Prostate gland (tissue), 2 donors: ENCODE data around the gene PSMF1. TPM values are rescaled to one million over a fixed set of nuclear protein-coding genes. Genes with fewer than 3 reads are reported as not detected.

Experiments used
- DNase-seq: peaks from one replicate; pipeline ENCODE4 v3.0.0-alpha.2; 2019; ENCODE audit warnings: low spot score
- H3K27ac ChIP-seq, 2 donors: fragments of 200-600 bp; sonication (generic); 2 replicates each; pipeline ENCODE4 v1.5.1; 2017 to 2019
- H3K27me3 ChIP-seq: fragments of 200-600 bp; sonication (generic); replicated peaks from 2 replicates; pipeline ENCODE4 v1.5.1; 2019; ENCODE audit not compliant: insufficient read depth
- H3K36me3 ChIP-seq, 2 donors: fragments of 200-600 bp; sonication (generic); 1 replicate in 1 of 2; 2 replicates in 1 of 2; pipeline versions ENCODE4 v1.5.1 to v1.8.1; 2017 to 2019
- H3K4me1 ChIP-seq: fragments of 200-600 bp; sonication (generic); replicated peaks from 2 replicates; pipeline ENCODE4 v1.5.1; 2019
- H3K4me3 ChIP-seq, 2 donors: fragments of 200-600 bp; sonication (generic); 2 replicates each; pipeline ENCODE4 v1.5.1; 2017 to 2019
- H3K9me3 ChIP-seq: fragments of 200-600 bp; sonication (generic); 2 replicates; pipeline ENCODE4 v1.5.1; 2017
- POLR2A ChIP-seq: fragments of 450-650 bp; IDR thresholded peaks from one replicate; pipeline ENCODE4 v1.6.1; 2016; ENCODE audit warnings: antibody characterized with exemption, mild to moderate bottlenecking
- POLR2AphosphoS5 ChIP-seq: sonication (generic); formaldehyde crosslinking; IDR thresholded peaks from one replicate; pipeline ENCODE4 v1.6.1; 2017; ENCODE audit warnings: antibody characterized with exemption
- WGBS: methylation state at CpG from one replicate; pipeline ENCODE4 v1.1.5; 2018; 5-methylcytosine and 5-hydroxymethylcytosine counted together
- intact Hi-C: fragments of 100-400 bp; cut with DNase I; formaldehyde crosslinking; loops from one replicate; pipeline ENCODE4 v1.14.2; 2022
- total RNA-seq, 2 donors: library from RNA; depleted of rRNA; stranded (reverse); fragments of >200 nt; gene quantifications; one replicate each; pipeline ENCODE4 v1.1.0, GENCODE V29; 2016
- TF ChIP-seq, protein P1 (sequence below), 4 experiments: fragments of 200-600 bp in 2 of 4; fragments of 450-650 bp in 2 of 4; sonication (generic) in 2 of 4; IDR thresholded peaks; 1 replicate in 3 of 4; 2 replicates in 1 of 4; pipeline ENCODE4 v1.5.1; 2016 to 2019; ENCODE audit warnings: antibody characterized with exemption in 4 of 4, mild to moderate bottlenecking in 2 of 4, moderate library complexity in 2 of 4

The PSMF1 gene
- total RNA-seq, 2 donors from 2014 or later: 76.8 to 282 TPM

DNA sequence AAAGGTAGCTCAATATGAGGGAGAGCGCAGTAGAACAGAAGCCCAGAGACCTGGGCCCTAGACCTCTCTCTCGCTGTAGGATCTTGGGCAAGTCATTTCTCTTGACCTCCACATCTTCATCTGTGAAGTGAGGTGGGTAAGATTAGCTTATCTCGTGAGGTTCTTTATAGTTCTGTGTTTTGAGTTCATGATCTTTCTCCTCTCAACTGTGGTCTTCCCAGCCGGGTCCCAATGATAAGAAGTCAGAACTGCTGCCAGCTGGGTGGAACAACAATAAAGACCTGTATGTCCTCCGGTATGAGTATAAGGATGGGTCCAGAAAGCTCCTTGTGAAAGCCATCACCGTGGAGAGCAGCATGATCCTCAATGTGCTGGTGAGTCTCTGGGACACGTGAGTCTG lies 6.9 kb downstream of the PSMF1 start:
- Histone ChIP-seq H3K27ac (no peak overlapping the region), H3K36me3 (peaks cover 6 to 10% of the 10 kb centered on the region in 2 donors), H3K4me3 (no peak overlapping the region), H3K9me3 (no peaks in the 10 kb centered on the region), H3K4me1 (peaks cover 4% of the 10 kb centered on the region), H3K27me3 (no peaks in the 10 kb centered on the region)
- intact Hi-C loops: no loop called here
- 93% methylated on average over 7 of the region's 7 CpGs for WGBS
- no peak for DNase-seq
- TF ChIP-seq POLR2AphosphoS5: no peak
- TF ChIP-seq, protein P1, sequence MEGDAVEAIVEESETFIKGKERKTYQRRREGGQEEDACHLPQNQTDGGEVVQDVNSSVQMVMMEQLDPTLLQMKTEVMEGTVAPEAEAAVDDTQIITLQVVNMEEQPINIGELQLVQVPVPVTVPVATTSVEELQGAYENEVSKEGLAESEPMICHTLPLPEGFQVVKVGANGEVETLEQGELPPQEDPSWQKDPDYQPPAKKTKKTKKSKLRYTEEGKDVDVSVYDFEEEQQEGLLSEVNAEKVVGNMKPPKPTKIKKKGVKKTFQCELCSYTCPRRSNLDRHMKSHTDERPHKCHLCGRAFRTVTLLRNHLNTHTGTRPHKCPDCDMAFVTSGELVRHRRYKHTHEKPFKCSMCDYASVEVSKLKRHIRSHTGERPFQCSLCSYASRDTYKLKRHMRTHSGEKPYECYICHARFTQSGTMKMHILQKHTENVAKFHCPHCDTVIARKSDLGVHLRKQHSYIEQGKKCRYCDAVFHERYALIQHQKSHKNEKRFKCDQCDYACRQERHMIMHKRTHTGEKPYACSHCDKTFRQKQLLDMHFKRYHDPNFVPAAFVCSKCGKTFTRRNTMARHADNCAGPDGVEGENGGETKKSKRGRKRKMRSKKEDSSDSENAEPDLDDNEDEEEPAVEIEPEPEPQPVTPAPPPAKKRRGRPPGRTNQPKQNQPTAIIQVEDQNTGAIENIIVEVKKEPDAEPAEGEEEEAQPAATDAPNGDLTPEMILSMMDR (IDR thresholded peaks at IDR 0.05): no peak
- TF ChIP-seq POLR2A: no peak

DNA sequence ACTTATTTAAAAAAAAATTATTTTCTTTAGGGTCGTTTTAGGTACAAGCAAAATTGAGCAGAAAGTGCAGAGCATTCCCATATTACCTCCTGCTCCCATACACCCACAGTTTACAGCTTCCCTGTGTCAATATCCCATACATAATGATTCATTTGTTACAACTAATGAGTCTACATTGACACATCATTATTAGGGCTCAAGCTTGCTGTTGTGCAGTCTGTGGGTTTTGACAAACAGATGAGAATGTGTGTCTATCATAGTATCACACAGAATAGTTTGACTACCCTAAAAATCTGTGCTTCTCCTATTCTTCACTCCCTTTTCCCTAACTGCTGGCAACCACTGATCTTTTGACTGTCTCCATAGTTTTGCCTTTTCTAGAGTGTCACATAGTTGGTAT lies 9.4 kb downstream of the PSMF1 start:
- H3K9me3 ChIP-seq: no peaks in the 10 kb centered on the region
- no peak overlapping the region for H3K4me3 ChIP-seq
- no peak overlapping the region for H3K27ac ChIP-seq
- 90% methylated on average over 1 of the region's 1 CpG for WGBS
- intact Hi-C loops: no loop called here
- H3K36me3 ChIP-seq: peaks cover 6 to 10% of the 10 kb centered on the region in 2 donors
- no peaks in the 10 kb centered on the region for H3K4me1 ChIP-seq
- TF ChIP-seq POLR2AphosphoS5 (no peak), POLR2A (no peak)
- TF ChIP-seq, protein P1 (IDR thresholded peaks at IDR 0.05): no peak
- DNase-seq: no peak
- H3K27me3 ChIP-seq: no peaks in the 10 kb centered on the region

DNA sequence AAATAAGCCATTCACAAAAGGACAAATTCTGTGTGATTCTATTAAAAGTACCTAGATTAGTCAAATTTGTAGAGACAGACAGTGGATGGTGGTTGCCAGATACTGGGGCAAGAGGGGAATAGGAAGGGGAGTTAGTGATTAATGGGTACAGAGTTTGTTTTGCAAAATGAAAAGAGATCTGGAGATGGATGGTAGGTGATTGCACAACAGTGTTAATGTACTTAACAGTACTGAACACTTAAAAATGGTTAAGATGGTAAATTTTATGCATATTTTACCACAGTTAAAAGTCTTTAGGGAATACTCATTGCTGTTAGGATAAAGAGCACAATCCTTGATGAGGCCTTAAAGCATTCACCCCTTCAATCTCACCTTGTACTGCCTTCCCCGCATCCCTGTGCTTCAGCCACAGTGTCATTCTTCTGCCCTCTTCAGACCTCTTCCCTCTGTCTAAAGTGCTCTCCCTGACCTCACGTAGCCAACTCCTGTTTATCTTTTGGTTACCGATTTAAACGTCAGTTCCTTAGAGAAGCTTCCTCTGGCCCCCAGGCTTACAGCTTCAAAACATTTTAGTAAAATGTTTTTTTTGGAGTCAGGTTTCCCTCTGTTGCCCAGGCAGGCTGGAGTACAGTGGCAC lies 11.8 kb downstream of the PSMF1 start:
- DNase-seq: no peak
- H3K36me3 ChIP-seq: peaks cover 9 to 10% of the 10 kb centered on the region in 2 donors
- H3K27me3 ChIP-seq: no peaks in the 10 kb centered on the region
- H3K4me3 ChIP-seq: no peak overlapping the region
- intact Hi-C loops: no loop called here
- TF ChIP-seq, protein P1 (IDR thresholded peaks at IDR 0.05): no peak
- TF ChIP-seq POLR2AphosphoS5: no peak
- TF ChIP-seq POLR2A: no peak
- H3K4me1 ChIP-seq: no peaks in the 10 kb centered on the region
- WGBS: 91% methylated on average over 4 of the region's 4 CpGs
- H3K9me3 ChIP-seq: no peaks in the 10 kb centered on the region
- no peak overlapping the region for H3K27ac ChIP-seq

DNA sequence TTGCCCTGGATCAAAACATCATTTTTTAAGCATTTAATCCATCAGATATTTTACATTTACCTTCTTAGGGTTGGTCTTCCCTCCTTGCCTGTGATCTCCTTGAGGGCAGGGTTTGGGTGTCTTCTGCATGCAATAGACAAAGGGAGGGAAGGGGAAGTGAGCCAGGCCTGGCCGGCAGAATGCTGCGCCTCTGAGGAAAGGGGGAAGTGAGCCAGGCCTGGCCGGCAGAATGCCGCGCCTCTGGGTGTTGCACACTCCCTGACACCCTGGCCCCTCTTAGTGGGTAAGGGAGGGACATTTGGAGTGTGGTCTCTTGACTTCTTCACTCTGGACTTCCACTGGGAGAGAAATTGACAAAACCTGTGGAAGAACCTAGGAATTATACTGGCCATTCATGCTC lies 12.4 kb downstream of the PSMF1 start:
- Histone ChIP-seq H3K36me3 (peaks cover 7 to 16% of the 10 kb centered on the region in 2 donors), H3K4me1 (no peaks in the 10 kb centered on the region), H3K27ac (no peak overlapping the region), H3K27me3 (no peaks in the 10 kb centered on the region), H3K9me3 (no peaks in the 10 kb centered on the region), H3K4me3 (no peak overlapping the region)
- TF ChIP-seq, protein P1 (IDR thresholded peaks at IDR 0.05): no peak
- TF ChIP-seq POLR2AphosphoS5 (no peak), POLR2A (no peak)
- DNase-seq: no peak
- 86% methylated on average over 5 of the region's 5 CpGs for WGBS
- intact Hi-C loops: no loop called here

DNA sequence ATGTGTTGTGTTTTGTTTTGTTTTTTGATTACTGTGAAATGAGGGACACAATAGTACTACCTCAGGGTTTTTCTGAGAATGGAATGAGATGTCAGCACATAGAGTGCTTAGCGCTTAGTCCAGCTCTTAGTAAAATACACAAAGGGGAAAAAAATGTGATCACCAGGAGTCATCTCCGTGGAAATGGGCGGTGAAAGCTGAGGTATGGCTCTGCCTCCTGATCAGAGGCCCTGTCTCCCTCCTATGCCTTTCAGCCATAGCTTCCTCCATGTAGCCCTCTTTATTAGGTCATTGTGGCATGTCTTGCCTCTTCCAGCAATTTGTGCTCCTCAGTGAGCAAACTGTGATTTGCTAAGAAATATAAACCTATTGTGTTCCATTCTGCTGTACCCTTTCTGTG lies 13.0 kb downstream of the PSMF1 start:
- no peaks in the 10 kb centered on the region for H3K27me3 ChIP-seq
- no peak overlapping the region for H3K4me3 ChIP-seq
- no peak for TF ChIP-seq POLR2A
- TF ChIP-seq POLR2AphosphoS5: no peak
- TF ChIP-seq, protein P1 (IDR thresholded peaks at IDR 0.05): no peak
- DNase-seq: no peak
- peaks cover 7 to 16% of the 10 kb centered on the region in 2 donors for H3K36me3 ChIP-seq
- intact Hi-C loops: no loop called here
- no peaks in the 10 kb centered on the region for H3K4me1 ChIP-seq
- no peak overlapping the region for H3K27ac ChIP-seq
- H3K9me3 ChIP-seq: no peaks in the 10 kb centered on the region
- 92% methylated on average over 3 of the region's 3 CpGs for WGBS
